IgD-negative memory B cell (primary cell): ENCODE data around the gene ST6GALNAC1. TPM values are rescaled to one million over a fixed set of nuclear protein-coding genes. Genes with fewer than 3 reads are reported as not detected.
A peak's percentile ranks its signal among the peaks of the same experiment; 100 is the strongest.
"Not testable (repeated sequence)": the region's sequence is repeated elsewhere in the genome, so short reads cannot be mapped to it uniquely, and the experiment has no call there.

ENCODE experiments used
- H3K27ac Mint-ChIP-seq, 3 donors: one replicate each; pipeline ENCODE4 v1.8.0; 2020 to 2022; ENCODE audit warnings: mild to moderate bottlenecking in 3 of 3, mixed read lengths in 3 of 3, moderate library complexity in 1 of 3
- H3K27me3 Mint-ChIP-seq: one replicate; pipeline ENCODE4 v1.8.0; 2021; ENCODE audit warnings: mixed read lengths
- H3K36me3 Mint-ChIP-seq: one replicate; pipeline ENCODE4 v1.8.0; 2020; ENCODE audit warnings: mild to moderate bottlenecking, mixed read lengths
- H3K4me1 Mint-ChIP-seq, 3 donors: one replicate each; pipeline ENCODE4 v1.8.0; 2020 to 2022; ENCODE audit warnings: mixed read lengths in 3 of 3, mild to moderate bottlenecking in 1 of 3
- H3K4me3 Mint-ChIP-seq, 4 donors: one replicate each; pipeline ENCODE4 v1.8.0; 2020 to 2022; ENCODE audit warnings: mild to moderate bottlenecking in 4 of 4, mixed read lengths in 4 of 4, moderate library complexity in 3 of 4
- H3K9me3 Mint-ChIP-seq, 3 donors: one replicate each; pipeline ENCODE4 v1.8.0; 2020 to 2021; ENCODE audit warnings: mixed read lengths in 3 of 3, mild to moderate bottlenecking in 1 of 3
- polyA plus RNA-seq: library from polyadenylated mRNA; unstranded; fragments of 300-500 nt; fragmentation: Illumina TruSeq; gene quantifications from one replicate; pipeline ENCODE4 v1.2.3, GENCODE V29; 2021

ST6GALNAC1 gene
- polyA plus RNA-seq, 1 donor from 2014 or later, result 0.44 TPM

- Mint-ChIP-seq H3K4me3 (no peak overlapping the region), H3K27ac (no peak overlapping the region), H3K9me3 (peaks cover 0 to 1% (median 0%) of the 10 kb centered on the region in 3 donors), H3K4me1 (peaks cover 5 to 6% (median 6%) of the 10 kb centered on the region in 3 donors), H3K36me3 (no peaks in the 10 kb centered on the region), H3K27me3 (no peaks in the 10 kb centered on the region)
Measured at GRCh38 chr17:76614912-76615617, 28.5 kb downstream of the ST6GALNAC1 start.

- H3K4me3 Mint-ChIP-seq, result not testable (repeated sequence)
Measured at GRCh38 chr17:76614064-76614759, 29.3 kb downstream of the ST6GALNAC1 start.

GRCh38 chr17:76612977-76613851 is 30.3 kb downstream of the ST6GALNAC1 start:
- Mint-ChIP-seq H3K27ac (no peak overlapping the region), H3K36me3 (no peaks in the 10 kb centered on the region), H3K4me1 (peaks cover 5 to 6% (median 6%) of the 10 kb centered on the region in 3 donors), H3K27me3 (no peaks in the 10 kb centered on the region), H3K9me3 (peaks cover 0 to 1% (median 0%) of the 10 kb centered on the region in 3 donors), H3K4me3 (no peak overlapping the region)

More at GRCh38 chr17:76614064-76614759, 29.3 kb downstream of the ST6GALNAC1 start:
- not testable (repeated sequence) for H3K36me3 Mint-ChIP-seq, H3K9me3 Mint-ChIP-seq, H3K27me3 Mint-ChIP-seq, H3K4me1 Mint-ChIP-seq, H3K27ac Mint-ChIP-seq

- H3K27me3 Mint-ChIP-seq, result no peaks in the 10 kb centered on the region
Measured at GRCh38 chr17:76612465-76612864, 31.1 kb downstream of the ST6GALNAC1 start.

GRCh38 chr17:76611758-76612157 is 31.8 kb downstream of the ST6GALNAC1 start:
- no peaks in the 10 kb centered on the region for H3K36me3 Mint-ChIP-seq
- H3K4me1 Mint-ChIP-seq, result peaks cover 5 to 6% (median 6%) of the 10 kb centered on the region in 3 donors
- no peak overlapping the region for H3K4me3 Mint-ChIP-seq
- no peaks in the 10 kb centered on the region for H3K27me3 Mint-ChIP-seq
- no peak overlapping the region for H3K27ac Mint-ChIP-seq
- H3K9me3 Mint-ChIP-seq, result peaks cover 0 to 1% (median 0%) of the 10 kb centered on the region in 3 donors

More at GRCh38 chr17:76612465-76612864, 31.1 kb downstream of the ST6GALNAC1 start:
- H3K27ac Mint-ChIP-seq, result no peak overlapping the region
- H3K9me3 Mint-ChIP-seq, result peaks cover 0 to 1% (median 0%) of the 10 kb centered on the region in 3 donors
- H3K4me1 Mint-ChIP-seq, result peaks cover 5 to 6% (median 6%) of the 10 kb centered on the region in 3 donors
- H3K36me3 Mint-ChIP-seq, result no peaks in the 10 kb centered on the region
- H3K4me3 Mint-ChIP-seq, result no peak overlapping the region

DNA sequence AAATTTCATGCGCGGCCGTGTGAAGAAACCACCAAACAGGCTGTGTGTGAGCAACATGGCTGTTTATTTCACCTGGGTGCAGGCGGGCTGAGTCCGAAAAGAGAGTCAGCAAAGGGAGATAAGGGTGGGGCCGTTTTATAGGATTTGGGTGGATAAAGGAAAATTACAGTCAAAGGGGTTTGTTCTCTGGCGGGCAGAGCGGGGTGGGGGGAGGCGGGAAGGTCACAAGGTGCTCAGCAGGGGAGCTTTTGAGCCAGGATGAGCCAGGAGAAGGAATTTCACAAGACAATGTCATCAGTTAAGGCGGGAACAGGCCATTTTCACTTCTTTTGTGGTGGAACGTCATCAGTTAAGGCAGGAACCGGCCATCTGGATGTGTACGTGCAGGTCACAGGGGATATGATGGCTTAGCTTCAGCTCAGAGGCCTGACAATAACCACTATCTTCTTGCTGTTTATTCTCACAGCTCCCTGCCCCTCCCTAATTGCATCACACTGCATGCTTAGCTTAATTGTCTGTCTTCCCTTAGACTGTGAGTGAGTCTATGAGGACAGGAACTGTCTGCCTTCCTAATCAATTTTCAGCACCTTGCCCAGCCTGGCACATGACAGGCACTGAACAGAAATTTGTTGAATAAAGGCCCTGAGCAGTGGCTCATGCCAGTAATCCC is 32.3 kb downstream of the ST6GALNAC1 start:
- not testable (repeated sequence) for H3K9me3 Mint-ChIP-seq, H3K4me3 Mint-ChIP-seq, H3K36me3 Mint-ChIP-seq, H3K27me3 Mint-ChIP-seq, H3K4me1 Mint-ChIP-seq
- H3K27ac Mint-ChIP-seq, result peak overlapping the region in 1 of 3 donors; percentile 13

GRCh38 chr17:76606685-76607084 is 36.9 kb downstream of the ST6GALNAC1 start:
- not testable (repeated sequence) for H3K4me1 Mint-ChIP-seq

DNA sequence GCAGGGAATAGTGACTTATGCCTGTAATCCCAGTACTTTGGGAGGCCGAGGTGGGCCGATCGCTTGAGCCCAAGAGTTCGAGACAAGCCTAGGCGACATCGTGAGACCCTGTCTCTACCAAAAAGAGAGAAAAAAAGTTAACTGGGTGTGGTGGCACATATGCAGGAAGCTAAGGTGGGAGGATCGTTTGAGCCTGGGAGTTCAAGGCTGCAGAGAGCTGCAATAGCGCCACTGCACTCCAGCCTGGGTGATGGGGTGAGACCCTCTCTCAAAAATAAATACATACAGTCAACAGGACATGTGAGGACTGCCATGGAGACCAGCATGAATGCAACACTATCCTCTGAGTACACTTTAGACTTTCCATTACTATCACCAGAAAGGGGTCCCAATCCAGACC is 42.5 kb downstream of the ST6GALNAC1 start:
- Mint-ChIP-seq H3K9me3 (no peaks in the 10 kb centered on the region), H3K4me1 (no peaks in the 10 kb centered on the region), H3K36me3 (no peaks in the 10 kb centered on the region), H3K27ac (peak overlapping the region in 1 of 3 donors; percentile 69), H3K27me3 (peaks cover 31% of the 10 kb centered on the region), H3K4me3 (no peak overlapping the region)

More at GRCh38 chr17:76606685-76607084, 36.9 kb downstream of the ST6GALNAC1 start:
- H3K36me3 Mint-ChIP-seq, H3K27ac Mint-ChIP-seq, H3K9me3 Mint-ChIP-seq, H3K27me3 Mint-ChIP-seq, H3K4me3 Mint-ChIP-seq: not testable (repeated sequence)

DNA sequence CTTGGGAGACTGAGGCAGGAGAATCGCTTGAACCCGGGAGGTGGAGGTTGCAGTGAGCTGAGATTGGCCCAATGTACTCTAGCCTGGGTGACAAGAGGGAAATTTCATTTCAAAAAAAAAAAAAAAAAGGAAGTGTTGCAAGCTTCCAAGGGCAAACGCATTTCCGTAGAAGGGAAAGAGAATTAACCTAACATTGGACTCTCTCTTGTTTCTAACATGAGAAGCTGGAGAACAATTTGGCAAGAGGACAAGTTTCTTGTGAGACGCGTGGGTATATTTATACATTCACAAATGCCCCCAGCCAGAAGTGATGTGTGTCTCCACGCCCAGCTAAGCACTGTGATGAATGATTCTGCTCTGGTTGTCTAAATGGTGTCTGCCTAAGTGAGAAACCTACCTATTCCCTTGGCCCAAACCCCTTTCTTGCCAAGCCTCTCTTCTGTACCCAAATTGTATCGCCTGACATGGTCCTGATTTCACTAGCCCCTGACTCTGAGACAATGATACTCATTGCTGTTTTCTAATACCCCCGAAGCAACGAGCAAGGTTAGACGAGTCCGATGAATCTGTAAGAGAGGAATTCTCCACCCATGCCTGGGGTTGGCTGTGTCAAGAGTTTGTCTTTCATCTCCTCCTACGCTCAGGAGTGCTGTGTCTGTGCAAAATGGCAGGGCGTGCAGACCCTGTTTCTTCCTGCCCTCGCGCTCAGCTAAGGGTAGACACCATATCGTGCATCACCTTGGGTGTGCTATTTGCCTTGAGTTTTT is 43.7 kb downstream of the ST6GALNAC1 start:
- no peaks in the 10 kb centered on the region for H3K9me3 Mint-ChIP-seq
- H3K4me1 Mint-ChIP-seq, result no peaks in the 10 kb centered on the region
- peaks cover 31% of the 10 kb centered on the region for H3K27me3 Mint-ChIP-seq
- no peak overlapping the region for H3K27ac Mint-ChIP-seq
- H3K36me3 Mint-ChIP-seq, result peaks cover 3% of the 10 kb centered on the region
- no peak overlapping the region for H3K4me3 Mint-ChIP-seq

GRCh38 chr17:76598004-76598439 is 45.5 kb downstream of the ST6GALNAC1 start:
- H3K27ac Mint-ChIP-seq, result no peak overlapping the region
- no peak overlapping the region for H3K4me3 Mint-ChIP-seq
- no peaks in the 10 kb centered on the region for H3K4me1 Mint-ChIP-seq
- H3K27me3 Mint-ChIP-seq, result peaks cover 32% of the 10 kb centered on the region
- H3K9me3 Mint-ChIP-seq, result no peaks in the 10 kb centered on the region
- H3K36me3 Mint-ChIP-seq, result peaks cover 3% of the 10 kb centered on the region

- peaks cover 3% of the 10 kb centered on the region for H3K36me3 Mint-ChIP-seq
- no peak overlapping the region for H3K4me3 Mint-ChIP-seq
- no peak overlapping the region for H3K27ac Mint-ChIP-seq
- no peaks in the 10 kb centered on the region for H3K9me3 Mint-ChIP-seq
- H3K4me1 Mint-ChIP-seq, result no peaks in the 10 kb centered on the region
- peaks cover 32% of the 10 kb centered on the region for H3K27me3 Mint-ChIP-seq
Measured at GRCh38 chr17:76597156-76598003, 46.2 kb downstream of the ST6GALNAC1 start.

GRCh38 chr17:76594690-76595089 is 48.9 kb downstream of the ST6GALNAC1 start:
- Mint-ChIP-seq H3K9me3 (peaks cover 0 to under 1% (median 0%) of the 10 kb centered on the region in 3 donors), H3K27me3 (peaks cover 19% of the 10 kb centered on the region), H3K4me3 (no peak overlapping the region), H3K27ac (no peak overlapping the region), H3K4me1 (no peaks in the 10 kb centered on the region), H3K36me3 (peaks cover 3% of the 10 kb centered on the region)

DNA sequence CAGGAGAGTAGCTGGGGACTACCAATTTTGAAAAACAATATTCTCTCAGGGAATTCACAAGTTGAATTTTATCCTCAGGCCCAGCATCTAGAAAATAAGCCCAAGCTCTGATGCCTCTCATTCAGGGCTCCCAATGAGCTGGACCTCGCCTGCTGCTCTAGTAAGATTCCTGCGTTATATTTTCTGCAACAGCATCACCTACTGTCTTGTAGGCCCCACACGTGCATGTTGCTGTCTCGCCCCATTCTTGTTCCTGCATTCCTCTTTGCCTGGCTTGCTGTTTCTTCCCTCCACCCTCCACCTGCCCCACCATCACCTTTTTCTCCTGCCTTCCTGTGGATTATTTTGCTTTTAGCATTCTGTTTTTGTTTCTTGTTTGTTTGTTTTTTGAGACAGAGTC is 49.6 kb downstream of the ST6GALNAC1 start:
- peaks cover 22% of the 10 kb centered on the region for H3K27me3 Mint-ChIP-seq
- no peak overlapping the region for H3K4me3 Mint-ChIP-seq
- no peak overlapping the region for H3K27ac Mint-ChIP-seq
- H3K9me3 Mint-ChIP-seq, result peaks cover 0 to 5% (median 0%) of the 10 kb centered on the region in 3 donors
- H3K4me1 Mint-ChIP-seq, result no peaks in the 10 kb centered on the region
- H3K36me3 Mint-ChIP-seq, result peaks cover 6% of the 10 kb centered on the region
